HepG2 (cell line): ENCODE data around the gene KCNK15. TPM values are rescaled to one million over a fixed set of nuclear protein-coding genes. Genes with fewer than 3 reads are reported as not detected.

Experiments used
- ATAC-seq: fragments of 200-7000 bp; cut with Tn5 transposase; 3 replicates; pipeline ENCODE4 v1.9.1; 2020; ENCODE audit warnings: mild to moderate bottlenecking, moderate library complexity
- BruUV-seq: library from RNA; stranded (reverse); fragments of 400-500 nt; replicated peaks from 2 replicates; lab custom pipeline; 2021; lab: Mats Ljungman, UMichigan
- CTCF ChIA-PET: fragments of 300-600 bp; formaldehyde crosslinking; extraction: SDS; loops from one replicate; lab custom pipeline; 2021; ENCODE audit warnings: low total read pairs, inconsistent platforms, low intra/inter-chr PET ratio; lab: Yijun Ruan, JAX
- POLR2A ChIA-PET: fragments of 350-600 bp; sonication (Branson Sonifier 250); formaldehyde crosslinking; loops from one replicate; lab custom pipeline; 2020; ENCODE audit warnings: antibody characterized with exemption, inconsistent platforms; lab: Yijun Ruan, JAX
- DNase-seq: peaks from one replicate; pipeline ENCODE4 v3.0.0-alpha.2; 2015; ENCODE audit warnings: low spot score
- FAIRE-seq: peaks from 3 replicates; lab custom pipeline; 2011; peaks lifted over from hg19 to GRCh38; lab: Jason Lieb, UNC
- H2AFZ ChIP-seq: one replicate; pipeline ENCODE4 v1.6.1; 2011; ENCODE audit warnings: low read length, inconsistent platforms
- H3K27ac ChIP-seq: fragments of 300-600 bp; 3 replicates; pipeline ENCODE4 v1.8.0; 2011; ENCODE audit warnings: mixed run types, mild to moderate bottlenecking, mixed read lengths, low read length, inconsistent platforms; ENCODE audit not compliant: insufficient read depth; ENCODE audit errors: extremely low read length
- H3K27me3 ChIP-seq, 2 experiments: fragments of 200-600 bp in 1 of 2; 2 replicates in 1 of 2; 3 replicates in 1 of 2; pipeline versions ENCODE4 v1.6.0 to v1.8.0; 2011; ENCODE audit warnings: low read length in 2 of 2, mild to moderate bottlenecking in 2 of 2, moderate library complexity in 2 of 2, inconsistent platforms in 1 of 2; ENCODE audit not compliant: insufficient read depth in 2 of 2, control insufficient read depth in 1 of 2
- H3K36me3 ChIP-seq, 2 experiments: fragments of 200-600 bp in 1 of 2; replicated peaks in 1 of 2; 2 replicates in 1 of 2; 3 replicates in 1 of 2; pipeline versions ENCODE4 v1.5.1 to v1.8.0; 2011; ENCODE audit warnings: low read length in 2 of 2, inconsistent platforms in 1 of 2; ENCODE audit not compliant: insufficient read depth in 2 of 2, control insufficient read depth in 1 of 2
- H3K4me1 ChIP-seq: 2 replicates; pipeline ENCODE4 v1.5.1; 2012; ENCODE audit warnings: low read length, inconsistent platforms; ENCODE audit not compliant: insufficient read depth
- H3K4me2 ChIP-seq: 2 replicates; pipeline ENCODE4 v1.6.0; 2011; ENCODE audit warnings: low read depth, low read length, inconsistent platforms
- H3K4me3 ChIP-seq, 3 experiments: fragments of 200-600 bp in 1 of 3; sonication (generic), shearing (Covaris generic) in 1 of 3; replicated peaks in 1 of 3; 2 replicates each; pipeline ENCODE4 v1.5.1; 2011 to 2016; ENCODE audit warnings: low read length in 3 of 3, inconsistent platforms in 2 of 3, low read depth in 2 of 3, mild to moderate bottlenecking in 2 of 3, control low read depth in 1 of 3, mixed read lengths in 1 of 3; ENCODE audit not compliant: insufficient read depth in 1 of 3
- H3K79me2 ChIP-seq: one replicate; pipeline ENCODE4 v1.6.1; 2011; ENCODE audit warnings: low read length, inconsistent platforms; ENCODE audit not compliant: insufficient read depth
- H3K9ac ChIP-seq: 2 replicates; pipeline ENCODE4 v1.6.0; 2011; ENCODE audit warnings: mild to moderate bottlenecking, low read depth, low read length, inconsistent platforms; ENCODE audit not compliant: insufficient read depth
- H3K9me3 ChIP-seq: 2 replicates; pipeline ENCODE4 v1.5.1; 2012; ENCODE audit warnings: mild to moderate bottlenecking, low read length
- H4K20me1 ChIP-seq: 2 replicates; pipeline ENCODE4 v1.6.0; 2011; ENCODE audit warnings: inconsistent platforms, mild to moderate bottlenecking, low read length, moderate library complexity; ENCODE audit not compliant: insufficient read depth
- BCL6 ChIP-seq: IDR thresholded peaks from 2 replicates; pipeline ENCODE4 v1.6.1; 2016; ENCODE audit warnings: missing genetic modification reagents, missing compliant biosample characterization
- CBX2 ChIP-seq, 2 experiments: fragments of 200-600 bp in 1 of 2; sonication (generic); formaldehyde crosslinking in 1 of 2; IDR thresholded peaks; 2 replicates each; pipeline versions ENCODE4 v1.7.0 to v1.8.1; 2018 to 2022; ENCODE audit warnings: low read depth in 2 of 2, low read length in 1 of 2, mild to moderate bottlenecking in 1 of 2, missing genetic modification reagents in 1 of 2
- CTCF ChIP-seq: sonication (generic); formaldehyde crosslinking; IDR thresholded peaks from 2 replicates; pipeline ENCODE4 v1.5.0; 2020; ENCODE audit warnings: mild to moderate bottlenecking, missing genetic modification reagents, moderate library complexity
- MIER3 ChIP-seq: IDR thresholded peaks from 2 replicates; pipeline ENCODE4 v1.6.1; 2016; ENCODE audit warnings: missing compliant biosample characterization, borderline replicate concordance
- REL ChIP-seq: sonication (generic); formaldehyde crosslinking; conservative IDR thresholded peaks from 2 replicates; pipeline ENCODE4 v1.8.0; 2022; ENCODE audit warnings: mild to moderate bottlenecking, missing genetic modification reagents, moderate library complexity
- SMAD9 ChIP-seq: sonication (generic); formaldehyde crosslinking; IDR thresholded peaks from 2 replicates; pipeline ENCODE4 v1.5.1; 2020; ENCODE audit warnings: mild to moderate bottlenecking, missing genetic modification reagents
- TEAD3 ChIP-seq: optimal IDR thresholded peaks from 2 replicates; pipeline ENCODE3; 2016; ENCODE audit warnings: borderline replicate concordance
- ZBTB43 ChIP-seq: sonication (generic); formaldehyde crosslinking; conservative IDR thresholded peaks from 2 replicates; pipeline ENCODE4 v1.4.0; 2020; ENCODE audit warnings: missing genetic modification reagents
- ZNF280B ChIP-seq: sonication (generic); formaldehyde crosslinking; IDR thresholded peaks from 2 replicates; pipeline ENCODE4 v1.5.0; 2020; ENCODE audit warnings: missing genetic modification reagents, mild to moderate bottlenecking, borderline replicate concordance
- ZSCAN5A ChIP-seq: sonication (generic); formaldehyde crosslinking; IDR thresholded peaks from 2 replicates; pipeline ENCODE4 v1.8.0; 2022; ENCODE audit warnings: mild to moderate bottlenecking, missing genetic modification reagents, borderline replicate concordance
- WGBS: methylation state at CpG from one replicate; pipeline ENCODE4 v1.1.6; 2017; ENCODE audit warnings: low lambda C conversion rate; 5-methylcytosine and 5-hydroxymethylcytosine counted together
- in situ Hi-C: cut with HindIII; loops from 2 replicates; pipeline ENCODE4 v1.10.0; 2017; ENCODE audit warnings: low pct_unique_long_range_greater_than_20kb; ENCODE audit not compliant: extremely low pct_ligation_motif_present
- intact Hi-C: fragments of 100-400 bp; cut with micrococcal nuclease; formaldehyde crosslinking; loops from one replicate; pipeline ENCODE4 v1.10.0; 2022; ENCODE audit not compliant: unreplicated experiment
- polyA plus RNA-seq, 8 experiments: library from polyadenylated mRNA; depleted of rRNA in 3 of 8; stranded (reverse) in 7 of 8; unstranded in 1 of 8; fragments of >200 nt; fragmentation: Illumina TruSeq in 4 of 8; extraction: Trizol in 4 of 8; gene quantifications; 2 replicates each; pipeline versions ENCODE4 v1.2.1 to v1.2.3, GENCODE V29; 2011 to 2016; ENCODE audit warnings: low read depth in 4 of 8, missing spikeins in 1 of 8, mixed read lengths in 1 of 8; ENCODE audit not compliant: insufficient read depth in 1 of 8
- total RNA-seq, 5 experiments: library from RNA; depleted of rRNA; stranded (reverse); fragments of >200 nt; fragmentation: Illumina TruSeq; extraction: Trizol; gene quantifications; 2 replicates each; pipeline ENCODE4 v1.2.3, GENCODE V29; 2016; ENCODE audit warnings: low read depth in 1 of 5

KCNK15 gene
- total and polyA plus RNA-seq, 2 of the 13 experiments (the other 11 are each of a cell fraction or from before 2014, with no cell fraction given): 0.03 TPM; not detected in 1

- BruUV-seq: no TSS peak
- H3K9me3 ChIP-seq: no peaks in the 10 kb centered on the region
- H3K27me3 ChIP-seq: peaks cover 12 to 56% of the 10 kb centered on the region in 2 experiments; a peak in 4 of 5 replicates
- H3K4me1 ChIP-seq: no peaks in the 10 kb centered on the region
- no peak overlapping the region for H2AFZ ChIP-seq
- in situ Hi-C loops: no loop called here
- no peak for ATAC-seq
- no peak overlapping the region for H3K9ac ChIP-seq
- H3K79me2 ChIP-seq: no peaks in the 10 kb centered on the region
- CTCF ChIA-PET: no interaction called here
- TF ChIP-seq MIER3 (CRISPR knock-in tag) (no peak), REL (no peak), CBX2 (IDR thresholded peaks at IDR 0.05; ENCODE audit: low read depth, low read length) (no peak), CBX2 (CRISPR knock-in tag; IDR thresholded peaks at IDR 0.05; ENCODE audit: low read depth) (no peak), ZNF280B (CRISPR knock-in tag) (no peak), ZSCAN5A (CRISPR knock-in tag) (no peak), ZBTB43 (CRISPR knock-in tag) (no peak), CTCF (CRISPR knock-in tag) (no peak), SMAD9 (CRISPR knock-in tag) (no peak), BCL6 (CRISPR knock-in tag) (no peak), TEAD3 (CRISPR knock-in tag) (no peak)
- TF ChIP-seq, all 625 proteins: peak for 0
- WGBS: 51% methylated on average over 11 of the region's 11 CpGs
- Histone ChIP-seq H3K36me3 (no peaks in the 10 kb centered on the region), H3K4me2 (no peak overlapping the region), H3K27ac (no peak overlapping the region), H4K20me1 (no peaks in the 10 kb centered on the region), H3K4me3 (no peak overlapping the region)
- intact Hi-C loops: no loop called here
- FAIRE-seq (no peak), DNase-seq (no peak)
- POLR2A ChIA-PET: no interaction called here
Observed at GRCh38 chr20:44790638-44791393, 45.2 kb downstream of the KCNK15 start.
